HG02678 (cell line): Measurements from ENCODE around the gene ARSA.

Experiments
- ATAC-seq: cut with Tn5 transposase; IDR thresholded peaks from one replicate; pipeline ENCODE4 v1.9.1; 2021; ENCODE audit warnings: mild to moderate bottlenecking, moderate library complexity; ENCODE audit not compliant: unreplicated experiment

Gene ARSA

GRCh38 chr22:50582493-50583293 is 45.3 kb downstream of the ARSA start, which contains the start of gene CHKB:
Gene CHKB, minus strand, starts transcription at chr22:50582849. Its CDS starts 68 bp downstream, at chr22:50582781.
- ATAC-seq, result peak; percentile 91

DNA sequence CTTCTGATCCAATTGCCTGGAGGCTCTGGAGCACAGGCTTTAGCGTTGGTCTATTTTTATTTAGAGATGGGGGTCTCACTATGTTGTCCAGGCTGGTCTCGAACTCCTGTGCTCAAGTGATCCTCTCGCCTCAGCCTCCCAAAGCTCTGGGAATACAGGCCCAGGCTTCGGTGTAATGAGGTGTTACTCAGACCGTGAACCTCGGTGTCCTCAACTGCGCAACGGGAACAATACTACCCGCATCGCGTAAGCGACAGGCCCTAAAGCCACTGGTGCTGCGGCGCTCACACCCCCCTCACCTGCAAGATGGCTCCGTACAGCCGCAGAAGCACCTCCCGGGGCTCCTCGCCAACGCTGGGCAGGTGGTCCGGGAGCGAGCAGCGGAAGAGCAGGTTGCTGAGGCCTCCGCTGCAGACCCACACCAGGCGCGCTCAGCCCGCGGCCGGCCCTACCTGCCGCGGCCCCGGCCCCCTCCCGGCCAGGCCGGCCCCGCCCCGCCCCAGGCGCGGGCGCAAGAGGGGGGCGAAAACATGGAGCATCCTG is 45.9 kb downstream of the ARSA start:
- no peak for ATAC-seq

DNA sequence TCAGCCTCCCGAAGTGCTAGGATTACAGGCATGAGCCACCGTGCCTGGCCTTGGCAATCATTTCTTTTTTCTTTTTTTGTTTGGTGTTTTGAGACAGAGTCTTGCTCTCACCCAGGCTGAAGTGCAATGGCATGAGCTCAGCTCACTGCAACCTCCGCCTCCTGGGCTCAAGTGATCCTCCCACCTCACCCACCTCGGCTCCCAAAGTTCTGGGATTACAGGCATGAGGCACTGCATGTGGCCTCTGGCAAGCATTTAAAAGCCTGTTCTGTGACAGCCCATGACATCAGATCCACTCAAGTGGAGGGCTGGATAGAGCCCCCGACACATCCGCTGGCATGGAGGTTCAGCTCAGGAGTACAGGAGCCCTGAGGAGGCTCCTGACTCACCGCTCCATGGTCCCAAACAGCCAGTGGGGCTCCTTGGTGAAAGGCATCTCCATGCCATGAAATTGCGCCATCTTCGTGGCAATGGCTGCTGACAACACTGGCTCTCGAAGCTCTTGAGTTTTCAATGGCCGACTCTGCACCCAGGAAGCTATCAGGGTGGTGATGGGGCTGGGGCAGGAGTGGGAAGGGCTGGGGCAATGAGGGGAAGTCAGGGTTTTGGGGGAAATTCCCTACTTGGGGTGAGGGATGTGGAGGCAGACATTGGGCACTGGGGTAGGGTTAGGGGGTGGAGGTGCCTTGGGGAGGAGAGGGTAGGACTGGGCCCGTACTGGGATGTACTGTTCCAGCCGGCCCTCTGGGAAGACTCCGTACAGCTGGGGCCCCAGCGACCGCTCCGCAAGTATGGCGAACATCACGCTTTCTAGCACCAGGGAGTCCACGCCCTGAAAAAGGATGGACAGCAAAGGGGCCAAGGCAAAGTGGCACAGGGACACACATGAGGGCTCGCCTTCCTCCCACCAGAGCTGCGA is 46.7 kb downstream of the ARSA start:
- no peak for ATAC-seq

DNA sequence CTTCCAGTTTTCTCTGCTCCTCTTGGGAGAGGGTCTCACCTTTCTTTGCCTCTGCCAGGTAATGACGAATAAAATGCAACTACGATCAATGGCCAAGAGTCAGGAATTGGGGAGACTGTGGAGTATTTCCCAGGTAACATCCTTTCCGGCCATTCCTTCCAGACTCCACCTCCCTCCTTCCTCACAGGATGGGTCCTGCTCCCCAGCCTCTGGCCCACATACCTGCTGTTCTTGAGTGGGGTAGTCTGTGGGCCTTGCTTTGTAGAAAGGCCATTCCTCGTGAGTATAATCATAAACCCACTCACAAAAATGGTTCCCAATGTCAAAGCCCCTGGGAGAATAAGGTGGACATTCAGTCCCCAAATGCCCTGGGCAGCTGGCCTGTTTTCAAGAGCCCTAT is 48.2 kb downstream of the ARSA start:
- ATAC-seq, result no peak

- no peak for ATAC-seq
Observed at GRCh38 chr22:50578776-50579310, 49.1 kb downstream of the ARSA start.

DNA sequence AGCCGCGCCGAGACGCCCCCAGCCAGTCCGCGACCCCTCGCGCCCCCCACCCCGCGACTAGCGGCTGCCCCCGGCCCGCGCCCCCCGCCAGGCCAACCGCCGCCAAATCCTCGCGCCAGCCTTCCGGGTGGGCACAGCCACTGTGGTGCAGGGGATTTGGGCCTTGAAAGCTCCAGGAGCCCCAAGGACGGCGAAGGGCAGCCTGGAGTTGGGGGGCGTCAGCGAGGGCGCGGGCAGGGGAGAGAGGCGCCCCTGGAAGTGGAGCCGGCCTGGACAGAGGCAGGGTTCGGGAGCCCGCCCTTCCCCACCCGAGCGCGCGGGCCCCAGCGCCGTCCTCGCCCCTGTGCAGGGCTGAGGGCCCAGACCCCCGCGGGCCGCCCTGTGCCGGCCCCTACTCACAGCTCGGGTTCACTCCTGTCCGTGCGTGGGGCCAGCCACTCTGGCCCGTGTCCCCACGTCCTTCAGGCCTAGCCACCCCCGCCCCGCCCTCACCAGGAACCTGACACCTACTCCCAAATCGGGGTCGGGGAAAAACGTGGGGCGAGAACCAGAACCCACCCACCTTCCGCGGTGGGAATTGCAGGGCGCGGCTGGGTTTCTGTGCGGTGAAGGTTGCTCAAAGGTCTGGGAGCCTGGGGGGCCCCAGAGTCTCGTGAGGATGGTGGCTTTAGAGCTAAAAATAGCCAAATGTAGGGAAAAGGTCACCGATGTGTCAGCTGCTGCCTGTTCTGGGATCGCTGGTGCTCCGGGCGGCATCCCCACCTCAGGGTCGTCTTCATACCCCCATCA is 49.8 kb downstream of the ARSA start, which contains the start of gene CPT1B:
Gene CPT1B, minus strand, starts transcription at position 441 of the 789 bp plus-strand sequence. CDS start 512 bp downstream, outside the sequence.
- no peak for ATAC-seq

DNA sequence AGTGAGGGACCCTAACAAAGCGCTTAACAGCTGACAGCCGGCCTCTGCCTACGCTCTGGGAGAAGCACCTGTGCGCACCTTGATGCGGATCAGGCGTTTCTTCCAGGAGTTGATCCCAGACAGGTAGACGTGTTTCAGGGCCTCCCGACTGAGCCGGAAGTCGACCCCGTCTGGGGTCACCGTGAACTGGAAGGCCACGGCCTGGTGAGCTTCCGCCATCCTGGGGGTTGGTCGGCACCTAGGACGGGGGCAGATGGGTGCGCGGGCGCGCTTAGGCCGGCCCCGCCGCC is 50.3 kb downstream of the ARSA start:
- ATAC-seq, result no peak

DNA sequence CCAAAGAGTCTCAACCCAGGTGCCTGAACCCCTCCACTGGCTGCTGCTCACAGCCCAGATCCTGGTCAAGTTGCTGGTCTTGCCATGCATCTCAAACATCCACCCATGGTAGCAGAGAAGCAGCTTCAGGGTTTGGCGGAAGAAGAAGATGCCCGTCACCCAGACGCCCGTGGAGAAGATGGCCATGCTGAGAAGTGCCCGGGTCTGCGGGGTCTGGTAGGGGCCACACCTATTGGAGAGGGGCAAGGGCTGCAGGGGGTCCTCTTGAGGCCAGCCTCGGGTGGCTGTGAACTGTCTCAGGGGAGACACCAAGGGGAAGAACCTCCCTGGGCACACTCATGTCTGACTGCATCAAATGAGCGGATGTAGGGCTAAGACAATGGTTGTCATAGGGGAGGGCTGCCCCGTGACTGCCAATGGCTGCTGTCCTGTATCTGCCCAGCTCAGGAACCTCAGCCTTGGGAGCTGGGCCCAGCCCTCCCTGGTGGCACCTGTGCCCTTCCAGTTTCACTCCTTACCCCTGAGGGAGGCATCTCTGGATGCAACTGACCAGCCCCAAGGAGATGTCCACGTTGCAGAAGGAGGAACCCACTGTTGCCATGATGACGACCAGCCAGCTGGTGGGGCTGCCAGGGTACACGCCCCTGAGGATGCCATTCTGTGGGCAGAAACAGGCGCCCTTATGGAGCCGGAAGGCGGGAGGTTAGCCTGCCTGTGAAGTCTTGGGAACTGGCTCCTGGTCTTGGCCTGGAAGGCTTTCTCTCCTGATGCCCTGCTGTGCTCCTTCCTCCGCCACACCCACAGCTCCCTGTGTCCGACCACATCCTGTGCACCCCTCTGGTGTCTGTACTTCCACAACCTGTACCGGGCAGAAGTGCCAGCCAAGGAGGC is 50.9 kb downstream of the ARSA start:
- no peak for ATAC-seq

DNA sequence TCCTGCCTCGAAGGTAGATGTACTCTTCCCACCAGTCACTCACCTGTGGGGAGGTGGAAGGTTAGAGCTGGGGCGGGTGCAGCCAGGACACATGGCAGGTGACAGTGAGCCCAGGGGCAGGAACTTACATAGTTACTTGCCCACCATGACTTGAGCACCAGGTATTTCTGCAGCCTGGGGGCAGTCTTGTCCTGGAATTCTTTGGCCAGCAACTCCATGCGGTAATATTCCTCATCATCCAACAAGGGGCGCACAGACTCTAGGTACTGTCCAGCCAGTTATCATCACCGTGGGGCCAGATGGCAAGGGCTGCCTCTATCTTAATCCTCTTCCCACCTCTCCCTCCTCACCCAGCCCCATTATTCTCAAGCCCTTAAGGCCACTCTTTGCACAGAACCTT is 51.9 kb downstream of the ARSA start:
- ATAC-seq, result no peak

GRCh38 chr22:50575426-50575941 is 52.5 kb downstream of the ARSA start:
- no peak for ATAC-seq
